ENCODE data around the gene STXBP6. TPM values are rescaled to one million over a fixed set of nuclear protein-coding genes. Genes with fewer than 3 reads are reported as not detected.

The STXBP6 gene
- total and polyA plus RNA-seq, 10 of the 15 experiments (the other 5 are each of a cell fraction or from before 2014, with no cell fraction given), result 1.2 to 47.3 (median 1.9) TPM

- Histone ChIP-seq H3K79me2 (ENCODE audit: control insufficient read depth, insufficient read depth, low read length) (no peaks in the 10 kb centered on the region), H3K4me1 (ENCODE audit: control insufficient read depth, insufficient read depth, low read length) (no peaks in the 10 kb centered on the region), H3K27me3 (replicated peaks in 1 of 2; ENCODE audit: control insufficient read depth in 2 of 2, insufficient read depth in 2 of 2, low read length in 1 of 2) (no peaks in the 10 kb centered on the region), H3K4me2 (ENCODE audit: control insufficient read depth, insufficient read depth) (no peak overlapping the region), H2AFZ (ENCODE audit: control insufficient read depth, low read depth, low read length) (no peak overlapping the region), H3K4me3 (no peak overlapping the region), H4K20me1 (ENCODE audit: control insufficient read depth, insufficient read depth) (no peaks in the 10 kb centered on the region), H3K36me3 (ENCODE audit: control insufficient read depth in 2 of 2, insufficient read depth in 2 of 2, low read length in 1 of 2) (no peaks in the 10 kb centered on the region), H3K27ac (ENCODE audit: control insufficient read depth, insufficient read depth) (no peak overlapping the region), H3K9ac (ENCODE audit: control insufficient read depth, insufficient read depth, low read length) (no peak overlapping the region), H3K9me3 (replicated peaks; ENCODE audit: control insufficient read depth, insufficient read depth, low read length) (no peaks in the 10 kb centered on the region)
- FAIRE-seq (no peak), DNase-seq (ENCODE audit: low read depth, low spot score) (no peak), ATAC-seq (no peak)
- in situ Hi-C loops (cut with MboI), result no loop called here
- intact Hi-C loops (cut with micrococcal nuclease; ENCODE audit: unreplicated experiment), result no loop called here
- no TSS peak for BruUV-seq (replicated peaks)
- SMC1A ChIA-PET (ENCODE audit: uncharacterized antibody, unreplicated experiment), result interaction anchor here (0.7 to 17.5 kb wide), 4 partner anchors 9 to 27 kb away, joined by 3 to 172 read pairs (median 4); no protein-coding TSS in a partner anchor
- TF ChIP-seq RUNX3 (IDR thresholded peaks at IDR 0.05; ENCODE audit: low read length) (no peak), BHLHE40 (IDR thresholded peaks at IDR 0.05; ENCODE audit: borderline replicate concordance in 1 of 2, low read depth in 2 of 2, low read length in 1 of 2) (no peak), RAD51 (IDR thresholded peaks at IDR 0.05) (no peak), BRCA1 (IDR thresholded peaks at IDR 0.05; ENCODE audit: low read depth, low read length) (no peak), RFX5 (IDR thresholded peaks at IDR 0.05; ENCODE audit: low read depth, low read length) (no peak), SP1 (IDR thresholded peaks at IDR 0.05; ENCODE audit: low read depth, low read length) (no peak), CBX3 (IDR thresholded peaks at IDR 0.05; ENCODE audit: borderline replicate concordance, low read depth) (no peak), SRF (IDR thresholded peaks at IDR 0.05; ENCODE audit: low read depth in 2 of 2, low read length in 2 of 2) (no peak), PML (IDR thresholded peaks at IDR 0.05; ENCODE audit: low read length) (no peak)
- RAD21 ChIA-PET (ENCODE audit: unreplicated experiment), result interaction anchor here (0.9 to 1.6 kb wide), 2 partner anchors 9 to 11 kb away, joined by 3 to 5 read pairs; no protein-coding TSS in a partner anchor
- 87% methylated on average over 1 of the region's 1 CpG for WGBS (ENCODE audit: insufficient coverage, insufficient replicate concordance, low lambda C conversion rate, missing lambda C conversion rate)
- CTCF ChIA-PET, result interaction anchor here (0.8 to 1.1 kb wide), 4 partner anchors 10 to 195 kb away, joined by 3 to 4 read pairs (median 3); no protein-coding TSS in a partner anchor
- POLR2A ChIA-PET, result interaction anchor here (0.9 kb wide), 1 partner anchor 47 kb away, joined by 4 read pairs; no protein-coding TSS in a partner anchor
Measured at GRCh38 chr14:25001156-25001555, 48.8 kb downstream of the STXBP6 start.
